Neural cell (in vitro differentiated cells): ENCODE results near the gene DBNDD1. TPM values are rescaled to one million over a fixed set of nuclear protein-coding genes. Genes with fewer than 3 reads are reported as not detected.

Source experiments
- H2AFZ ChIP-seq: fragments of 200-600, 300-800 bp; sonication (generic), shearing (Covaris generic); 2 replicates; pipeline ENCODE4 v1.6.0; 2014; ENCODE audit warnings: low read depth, mild to moderate bottlenecking, antibody characterized with exemption, low read length, moderate library complexity
- H3F3A ChIP-seq: fragments of 200-600 bp; shearing (Covaris generic); 2 replicates; pipeline ENCODE4 v1.6.1; 2016; ENCODE audit warnings: mild to moderate bottlenecking, moderate library complexity, mixed read lengths, antibody characterized with exemption, low read length; ENCODE audit not compliant: insufficient read depth, poor library complexity, severe bottlenecking
- H3K27ac ChIP-seq: fragments of 200-600, 300-800 bp; sonication (generic), shearing (Covaris generic); 2 replicates; pipeline ENCODE4 v1.5.1; 2014; ENCODE audit warnings: mild to moderate bottlenecking, low read length, moderate library complexity
- H3K27me3 ChIP-seq: fragments of 300-800, 200-600 bp; sonication (generic), shearing (Covaris generic); 2 replicates; pipeline ENCODE4 v1.6.0; 2014; ENCODE audit warnings: mild to moderate bottlenecking, low read depth, low read length, moderate library complexity; ENCODE audit not compliant: insufficient read depth
- H3K36me3 ChIP-seq: fragments of 300-800, 200-600 bp; sonication (generic), shearing (Covaris generic); 2 replicates; pipeline ENCODE4 v1.5.1; 2014; ENCODE audit warnings: mild to moderate bottlenecking, antibody characterized with exemption, low read length, moderate library complexity; ENCODE audit not compliant: insufficient read depth
- H3K4me2 ChIP-seq: fragments of 300-800, 200-600 bp; sonication (generic), shearing (Covaris generic); 2 replicates; pipeline ENCODE4 v1.6.0; 2014; ENCODE audit warnings: mild to moderate bottlenecking, low read length
- H3K4me3 ChIP-seq: fragments of 300-800, 200-600 bp; sonication (generic), shearing (Covaris generic); 2 replicates; pipeline ENCODE4 v1.5.1; 2014; ENCODE audit warnings: mild to moderate bottlenecking, low read length, moderate library complexity
- H3K79me2 ChIP-seq: fragments of 200-600 bp; shearing (Covaris generic); replicated peaks from 2 replicates; pipeline ENCODE4 v1.6.0; 2014; ENCODE audit warnings: mild to moderate bottlenecking, low read length, moderate library complexity; ENCODE audit not compliant: insufficient read depth
- H3K9ac ChIP-seq: fragments of 300-800, 200-600 bp; sonication (generic), shearing (Covaris generic); 2 replicates; pipeline ENCODE4 v1.6.1; 2016; ENCODE audit warnings: mild to moderate bottlenecking, low read length, mixed read lengths
- H3K9me2 ChIP-seq: fragments of 200-600 bp; shearing (Covaris generic); 2 replicates; pipeline ENCODE4 v1.6.1; 2016; ENCODE audit warnings: mild to moderate bottlenecking, low read length, mixed read lengths; ENCODE audit not compliant: insufficient read depth
- H3K9me3 ChIP-seq: fragments of 200-600, 300-800 bp; sonication (generic), shearing (Covaris generic); 2 replicates; pipeline ENCODE4 v1.6.1; 2016; ENCODE audit warnings: mild to moderate bottlenecking, mixed run types, low read length, moderate library complexity, mixed read lengths
- H4K20me1 ChIP-seq: fragments of 200-600 bp; shearing (Covaris generic); 2 replicates; pipeline ENCODE4 v1.6.1; 2016; ENCODE audit warnings: mild to moderate bottlenecking, mixed run types; ENCODE audit not compliant: insufficient read depth
- CTCF ChIP-seq: fragments of 450-650 bp; IDR thresholded peaks from 2 replicates; pipeline ENCODE4 v1.5.1; 2014; ENCODE audit warnings: antibody characterized with exemption, mild to moderate bottlenecking, moderate library complexity; ENCODE audit not compliant: poor library complexity, severe bottlenecking
- EP300 ChIP-seq: fragments of 450-650 bp; conservative IDR thresholded peaks from 2 replicates; pipeline ENCODE4 v1.6.1; 2014; ENCODE audit warnings: antibody characterized with exemption, mild to moderate bottlenecking, moderate library complexity; ENCODE audit not compliant: poor library complexity, severe bottlenecking
- EZH2 ChIP-seq: fragments of 200-600, 300-800 bp; shearing (Covaris generic), sonication (generic); IDR thresholded peaks from 2 replicates; pipeline ENCODE4 v1.6.1; 2014; ENCODE audit warnings: antibody characterized with exemption, low read length, borderline replicate concordance, mild to moderate bottlenecking; ENCODE audit not compliant: insufficient read depth, poor library complexity, severe bottlenecking
- MXI1 ChIP-seq: fragments of 450-650 bp; conservative IDR thresholded peaks from 2 replicates; pipeline ENCODE4 v1.6.1; 2014; ENCODE audit warnings: antibody characterized with exemption, mild to moderate bottlenecking; ENCODE audit not compliant: poor library complexity, severe bottlenecking
- POLR2AphosphoS5 ChIP-seq: IDR thresholded peaks from 2 replicates; pipeline ENCODE4 v1.6.1; 2012
- RAD21 ChIP-seq: fragments of 450-650 bp; conservative IDR thresholded peaks from 2 replicates; pipeline ENCODE4 v1.6.1; 2014; ENCODE audit warnings: antibody characterized with exemption, mild to moderate bottlenecking, moderate library complexity
- REST ChIP-seq: IDR thresholded peaks from 2 replicates; pipeline ENCODE4 v1.6.1; 2012; ENCODE audit warnings: borderline replicate concordance
- SMC3 ChIP-seq: fragments of 450-650 bp; conservative IDR thresholded peaks from 2 replicates; pipeline ENCODE4 v1.6.1; 2014; ENCODE audit warnings: antibody characterized with exemption, mild to moderate bottlenecking, moderate library complexity; ENCODE audit not compliant: poor library complexity
- TAF1 ChIP-seq: IDR thresholded peaks from 2 replicates; pipeline ENCODE4 v1.6.1; 2012; ENCODE audit warnings: low read depth
- polyA plus RNA-seq: library from polyadenylated mRNA; depleted of rRNA; stranded (reverse); fragments of >200 nt; gene quantifications from 2 replicates; pipeline ENCODE4 v1.2.3, GENCODE V29; 2014

The DBNDD1 gene
- polyA plus RNA-seq, 1 donor from 2014 or later: 15.4 TPM

- Histone ChIP-seq H4K20me1 (no peaks in the 10 kb centered on the region), H3K36me3 (peaks cover 6% of the 10 kb centered on the region), H3K9me3 (no peaks in the 10 kb centered on the region), H3F3A (no peaks in the 10 kb centered on the region), H3K4me3 (no peak overlapping the region), H3K79me2 (no peaks in the 10 kb centered on the region), H3K4me2 (no peak overlapping the region), H3K27ac (no peak overlapping the region), H3K9ac (no peak overlapping the region), H3K27me3 (no peaks in the 10 kb centered on the region), H2AFZ (no peak overlapping the region), H3K9me2 (no peaks in the 10 kb centered on the region)
- no peak for TF ChIP-seq SMC3
- TF ChIP-seq TAF1: no peak
- TF ChIP-seq CTCF: no peak
- TF ChIP-seq EZH2: no peak
- TF ChIP-seq RAD21: no peak
- TF ChIP-seq MXI1: no peak
- TF ChIP-seq REST: no peak
- no peak for TF ChIP-seq EP300
- no peak for TF ChIP-seq POLR2AphosphoS5
Observed at GRCh38 chr16:90037276-90037675, 18.0 kb upstream of the DBNDD1 start.

- Histone ChIP-seq H3K4me2 (no peak overlapping the region), H3K4me3 (no peak overlapping the region), H3K9me3 (no peaks in the 10 kb centered on the region), H3K9me2 (no peaks in the 10 kb centered on the region), H4K20me1 (no peaks in the 10 kb centered on the region), H3F3A (no peaks in the 10 kb centered on the region), H3K9ac (no peak overlapping the region), H2AFZ (no peak overlapping the region), H3K27me3 (no peaks in the 10 kb centered on the region), H3K27ac (no peak overlapping the region), H3K79me2 (no peaks in the 10 kb centered on the region), H3K36me3 (peaks cover 6% of the 10 kb centered on the region)
- TF ChIP-seq REST (no peak), MXI1 (no peak), SMC3 (no peak)
Observed at GRCh38 chr16:90035902-90036301, 16.6 kb upstream of the DBNDD1 start.
